ENCODE results near the gene DLGAP1. TPM values are rescaled to one million over a fixed set of nuclear protein-coding genes. Genes with fewer than 3 reads are reported as not detected.

Gene DLGAP1
- total RNA-seq, 1 experiment from 2014 or later, result 23.2 TPM

DNA sequence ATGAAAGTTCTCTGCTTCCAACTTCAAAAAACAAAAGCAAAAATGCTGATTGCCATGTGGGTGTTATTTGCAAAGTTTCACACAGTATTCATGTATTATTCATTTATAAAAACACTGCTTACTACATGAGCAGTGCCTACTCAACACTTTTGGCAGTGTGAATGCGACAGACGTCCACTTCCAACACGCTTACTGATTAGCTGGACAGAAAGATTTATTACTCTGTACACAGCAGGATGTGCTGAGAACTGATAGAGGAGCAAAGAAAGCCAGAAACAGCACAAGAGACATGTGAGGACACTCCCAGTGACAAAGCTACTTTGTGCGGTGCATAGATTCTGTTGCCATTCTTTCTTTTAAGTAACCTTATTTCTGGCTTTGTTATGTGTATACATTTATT is 258.8 kb downstream of the DLGAP1 start:
- Mint-ChIP-seq H3K27me3 (ENCODE audit: low read depth) (no peaks in the 10 kb centered on the region), H3K9me3 (no peaks in the 10 kb centered on the region), H3K36me3 (ENCODE audit: insufficient read depth in 1 of 3, low read depth in 3 of 3) (no peaks in the 10 kb centered on the region; a peak in 2 of 7 replicates), H3K4me3 (no peak overlapping the region), H3K27ac (peak overlapping the region in 1 of 3 experiments; percentile 76; a peak in 3 of 7 replicates), H3K4me1 (peaks cover 22 to 26% of the 10 kb centered on the region in 2 experiments)
- no peak overlapping the region for H3K4me2 ChIP-seq (ENCODE audit: insufficient read depth, insufficient read length, low read length)
- H3K18ac ChIP-seq (ENCODE audit: insufficient read length, low read depth, low read length), result no peak overlapping the region
- no peak overlapping the region for H3K56ac ChIP-seq (ENCODE audit: insufficient read length, low read depth, low read length)
- no peaks in the 10 kb centered on the region for H3K9me3 ChIP-seq (ENCODE audit: control insufficient read depth, low read depth, low read length)
- no peak overlapping the region for H3K27ac ChIP-seq (ENCODE audit: insufficient read length, low read depth, low read length)
- no peak overlapping the region for H4K5ac ChIP-seq (ENCODE audit: insufficient read length, low read depth, low read length)
- no peak overlapping the region for H2BK12ac ChIP-seq (ENCODE audit: insufficient read length, low read depth, low read length)
- no peak overlapping the region for H3T11ph ChIP-seq (ENCODE audit: low read length)
- no peak overlapping the region for H2BK5ac ChIP-seq (ENCODE audit: insufficient read length, low read length)
- no peak overlapping the region for H4K8ac ChIP-seq (replicated peaks; ENCODE audit: insufficient read length, low read depth, low read length)
- no peak overlapping the region for H3K9ac ChIP-seq (ENCODE audit: extremely low read depth, insufficient read length, low read length)
- no peak overlapping the region for H2AK5ac ChIP-seq (ENCODE audit: insufficient read length, low read length)
- no peaks in the 10 kb centered on the region for H3K23me2 ChIP-seq (ENCODE audit: insufficient read length, low read depth, low read length, poor library complexity, severe bottlenecking)
- H3K23ac ChIP-seq (ENCODE audit: insufficient read length, low read depth, low read length), result no peak overlapping the region
- H4K91ac ChIP-seq (ENCODE audit: insufficient read length, low read depth, low read length), result no peak overlapping the region
- no peaks in the 10 kb centered on the region for H3K79me1 ChIP-seq (ENCODE audit: insufficient read depth, low read depth, low read length, poor library complexity, severe bottlenecking)
- H3K27me3 ChIP-seq (ENCODE audit: insufficient read depth, low read length), result no peaks in the 10 kb centered on the region; the same call in 1 of the 2 replicates
- H3K4ac ChIP-seq (ENCODE audit: low read depth, low read length), result no peak overlapping the region
- H2BK15ac ChIP-seq (ENCODE audit: low read depth, low read length), result no peak overlapping the region
- no peaks in the 10 kb centered on the region for H4K20me1 ChIP-seq (ENCODE audit: control insufficient read depth, insufficient read depth, insufficient read length)
- no peak overlapping the region for H2BK120ac ChIP-seq (ENCODE audit: low read depth, low read length, poor library complexity, severe bottlenecking)
- H2BK20ac ChIP-seq (ENCODE audit: low read depth, low read length, poor library complexity, severe bottlenecking), result no peak overlapping the region
- no peak overlapping the region for H2AFZ ChIP-seq (ENCODE audit: low read length)
- no peak overlapping the region for H3K14ac ChIP-seq (ENCODE audit: insufficient read depth, low read length)
- TF ChIP-seq, protein P1, sequence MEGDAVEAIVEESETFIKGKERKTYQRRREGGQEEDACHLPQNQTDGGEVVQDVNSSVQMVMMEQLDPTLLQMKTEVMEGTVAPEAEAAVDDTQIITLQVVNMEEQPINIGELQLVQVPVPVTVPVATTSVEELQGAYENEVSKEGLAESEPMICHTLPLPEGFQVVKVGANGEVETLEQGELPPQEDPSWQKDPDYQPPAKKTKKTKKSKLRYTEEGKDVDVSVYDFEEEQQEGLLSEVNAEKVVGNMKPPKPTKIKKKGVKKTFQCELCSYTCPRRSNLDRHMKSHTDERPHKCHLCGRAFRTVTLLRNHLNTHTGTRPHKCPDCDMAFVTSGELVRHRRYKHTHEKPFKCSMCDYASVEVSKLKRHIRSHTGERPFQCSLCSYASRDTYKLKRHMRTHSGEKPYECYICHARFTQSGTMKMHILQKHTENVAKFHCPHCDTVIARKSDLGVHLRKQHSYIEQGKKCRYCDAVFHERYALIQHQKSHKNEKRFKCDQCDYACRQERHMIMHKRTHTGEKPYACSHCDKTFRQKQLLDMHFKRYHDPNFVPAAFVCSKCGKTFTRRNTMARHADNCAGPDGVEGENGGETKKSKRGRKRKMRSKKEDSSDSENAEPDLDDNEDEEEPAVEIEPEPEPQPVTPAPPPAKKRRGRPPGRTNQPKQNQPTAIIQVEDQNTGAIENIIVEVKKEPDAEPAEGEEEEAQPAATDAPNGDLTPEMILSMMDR (conservative IDR thresholded peaks at IDR 0.05), result no peak
- no peaks in the 10 kb centered on the region for H3K79me2 ChIP-seq (ENCODE audit: insufficient read depth, low read length)
- DNase-seq, result no peak
- H3K4me1 ChIP-seq (ENCODE audit: insufficient read depth, low read length), result peaks cover 7% of the 10 kb centered on the region; the same call in 1 of the 2 replicates
- no CpG with 5 or more reads among the region's 4 CpGs for WGBS (ENCODE audit: extremely low coverage, insufficient read length, low lambda C conversion rate)
